GM21390 (cell line): ENCODE data around the gene DBF4B.
"Not testable (repeated sequence)": the region's sequence is repeated elsewhere in the genome, so short reads cannot be mapped to it uniquely, and the experiment has no call there.

Source experiments
- ATAC-seq: cut with Tn5 transposase; IDR thresholded peaks from one replicate; pipeline ENCODE4 v1.9.1; 2021; ENCODE audit not compliant: unreplicated experiment

DBF4B gene, protein sequence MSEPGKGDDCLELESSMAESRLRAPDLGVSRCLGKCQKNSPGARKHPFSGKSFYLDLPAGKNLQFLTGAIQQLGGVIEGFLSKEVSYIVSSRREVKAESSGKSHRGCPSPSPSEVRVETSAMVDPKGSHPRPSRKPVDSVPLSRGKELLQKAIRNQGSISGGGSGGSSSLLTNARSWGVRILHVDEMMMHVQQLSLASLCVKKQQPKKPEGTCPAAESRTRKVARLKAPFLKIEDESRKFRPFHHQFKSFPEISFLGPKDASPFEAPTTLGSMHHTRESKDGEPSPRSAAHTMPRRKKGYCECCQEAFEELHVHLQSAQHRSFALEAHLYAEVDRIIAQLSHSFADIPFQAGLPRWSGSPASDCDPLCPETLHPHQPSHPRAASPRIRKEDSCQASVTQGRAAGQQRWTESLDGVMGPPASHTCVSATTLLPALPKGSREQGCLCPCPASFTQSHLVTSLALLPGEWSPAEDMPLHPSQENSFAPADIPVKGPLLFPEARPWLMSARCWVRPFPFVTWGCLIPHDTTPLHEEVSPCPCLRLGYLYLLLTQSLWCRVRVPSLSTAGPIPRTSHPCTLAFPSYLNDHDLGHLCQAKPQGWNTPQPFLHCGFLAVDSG

DNA sequence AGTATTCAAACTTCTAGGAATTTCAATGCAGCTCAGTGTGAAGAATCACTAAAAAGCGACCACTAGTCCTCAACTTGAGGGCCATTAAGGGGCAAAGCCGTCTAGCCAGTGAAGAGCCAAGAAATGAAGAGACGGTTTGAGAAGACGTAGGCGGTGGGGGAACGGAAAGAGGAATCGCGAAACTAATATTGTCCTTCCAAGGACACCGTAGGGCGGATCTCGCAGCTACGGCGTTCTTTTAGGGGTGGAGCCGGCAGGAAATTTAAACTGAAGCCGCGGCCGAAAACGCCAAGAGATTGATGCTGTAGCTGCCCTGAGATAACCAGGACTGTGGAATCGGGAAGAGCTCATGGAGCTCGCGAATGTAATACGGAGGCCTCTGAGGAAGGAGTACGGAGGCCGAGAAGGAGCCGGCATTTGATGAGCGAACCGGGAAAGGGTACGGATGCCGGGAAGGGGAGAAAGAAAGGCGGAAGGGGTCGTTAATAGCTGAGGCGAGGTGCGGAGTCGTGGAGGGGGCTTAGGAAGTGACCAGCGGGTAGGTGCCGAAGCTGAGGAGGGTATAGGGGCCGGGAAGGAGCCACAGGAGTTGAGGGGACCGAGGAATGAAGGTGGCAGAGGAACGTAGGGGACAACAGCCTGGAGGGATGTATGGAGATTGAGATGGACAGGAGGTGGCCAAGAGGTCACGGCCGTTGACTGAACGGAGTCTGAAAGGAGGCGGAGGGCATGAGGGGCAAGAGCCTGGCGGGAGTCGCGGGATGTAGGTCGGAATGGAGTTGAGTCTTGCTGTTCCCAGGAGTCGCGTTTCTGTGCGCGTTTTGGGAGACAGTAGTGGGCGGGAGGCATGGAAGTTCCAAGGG, at the start of gene DBF4B:
DBF4B (plus strand) TSS at position 265 of the 863 bp plus-strand sequence; CDS start at position 421, 156 bp downstream.
- ATAC-seq = no peak

DNA sequence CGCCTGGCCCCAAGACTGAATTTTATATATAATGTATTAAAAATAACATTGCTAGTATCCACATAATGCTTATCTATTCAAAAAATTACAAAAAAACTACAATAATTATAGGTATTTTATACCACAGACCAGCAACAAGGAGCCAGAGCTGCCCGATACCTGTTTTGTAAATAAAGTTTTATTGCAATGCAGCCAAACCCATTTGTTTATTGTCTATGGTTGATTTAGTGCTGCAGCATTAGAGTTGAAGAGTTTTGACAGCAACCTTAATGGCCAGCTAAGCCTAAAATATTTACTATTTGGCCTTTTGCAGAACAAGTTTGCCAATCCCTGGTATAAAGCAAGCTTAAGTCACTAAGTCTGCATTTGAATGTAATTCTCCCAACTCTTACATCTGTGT, 46.6 kb upstream of the DBF4B start:
- ATAC-seq = no peak

DNA sequence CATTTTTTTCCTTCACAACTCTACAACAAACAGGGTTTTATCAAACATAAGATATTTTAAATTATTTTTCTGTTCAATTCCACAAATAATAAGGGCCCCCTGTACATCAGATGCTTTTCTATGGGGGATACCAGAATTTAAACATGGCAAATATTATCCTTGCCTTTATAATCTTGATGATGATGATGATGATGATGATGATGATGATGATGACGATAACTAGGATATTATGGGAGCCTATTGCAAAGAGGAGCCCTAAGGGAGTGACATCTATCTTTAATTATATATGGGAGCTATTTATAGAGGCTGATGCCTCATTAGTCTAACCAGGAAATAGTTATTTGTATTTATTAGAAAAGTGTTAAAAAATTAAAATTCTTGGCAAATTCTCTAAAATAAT, 45.4 kb upstream of the DBF4B start:
- no peak for ATAC-seq

DNA sequence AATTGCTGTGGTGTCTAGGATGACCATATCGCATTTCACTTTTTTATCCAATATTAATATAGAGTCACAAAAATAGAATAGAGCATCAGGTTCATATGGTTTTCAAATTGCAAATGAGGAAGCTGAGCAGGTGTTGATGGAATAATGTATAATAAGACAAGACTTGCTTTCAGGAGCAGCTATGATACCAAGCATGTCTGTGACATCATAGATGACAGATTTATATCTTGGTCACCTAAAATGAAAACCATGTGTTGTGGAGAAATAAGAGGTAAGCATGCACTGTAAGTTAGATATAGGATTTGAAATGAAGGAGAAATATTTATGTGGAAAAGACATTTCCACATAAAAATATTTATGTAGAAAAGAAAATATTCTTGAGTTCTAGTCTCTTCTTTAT, 43.6 kb upstream of the DBF4B start:
- no peak for ATAC-seq

DNA sequence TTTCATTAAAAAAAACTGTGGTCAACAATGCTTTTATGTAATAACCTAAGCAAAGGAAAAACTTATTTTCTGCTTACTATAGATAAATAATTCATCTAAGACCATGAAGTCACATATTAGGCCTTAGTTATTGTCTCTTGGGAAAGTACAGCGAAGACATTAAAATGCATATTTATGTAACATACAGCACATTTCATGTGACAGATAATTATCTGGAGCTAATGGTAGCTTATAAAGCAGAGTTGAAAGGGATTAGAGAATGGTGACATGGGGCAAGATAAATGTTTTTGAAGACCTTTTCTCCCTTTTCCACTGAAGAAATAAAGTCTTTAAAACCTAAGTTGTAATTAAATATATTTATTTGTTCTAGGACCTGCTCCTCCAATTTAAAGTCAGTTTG, 42.5 kb upstream of the DBF4B start:
- no peak for ATAC-seq

DNA sequence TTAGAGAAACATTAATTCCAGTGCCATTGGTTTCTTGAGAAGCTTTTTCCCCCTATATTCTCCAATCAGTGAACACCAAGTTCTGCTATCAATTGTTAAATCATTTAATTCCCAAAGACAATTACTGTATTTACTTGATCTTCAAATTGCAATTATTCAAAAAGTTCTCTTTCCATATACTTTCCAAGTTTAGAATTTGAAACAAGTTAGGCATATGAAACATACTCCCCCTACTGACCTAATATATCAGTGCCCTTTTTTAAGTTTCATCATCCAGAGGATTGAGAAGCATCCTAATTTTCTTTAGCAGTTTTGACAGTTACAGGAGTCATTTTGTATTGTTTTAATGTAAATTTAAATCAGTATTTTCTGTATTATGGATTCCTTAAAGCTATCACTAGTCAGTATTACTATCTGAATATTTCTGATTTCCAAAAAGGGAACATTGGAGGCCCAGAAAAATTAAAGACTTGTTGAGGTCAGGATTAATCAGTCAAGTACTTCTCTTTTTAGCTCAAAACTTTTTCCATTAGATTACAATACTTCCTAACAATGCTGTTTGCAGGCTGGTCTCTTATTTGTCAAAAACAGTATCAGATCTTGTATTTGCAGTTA, 35.9 kb upstream of the DBF4B start:
- no peak for ATAC-seq

DNA sequence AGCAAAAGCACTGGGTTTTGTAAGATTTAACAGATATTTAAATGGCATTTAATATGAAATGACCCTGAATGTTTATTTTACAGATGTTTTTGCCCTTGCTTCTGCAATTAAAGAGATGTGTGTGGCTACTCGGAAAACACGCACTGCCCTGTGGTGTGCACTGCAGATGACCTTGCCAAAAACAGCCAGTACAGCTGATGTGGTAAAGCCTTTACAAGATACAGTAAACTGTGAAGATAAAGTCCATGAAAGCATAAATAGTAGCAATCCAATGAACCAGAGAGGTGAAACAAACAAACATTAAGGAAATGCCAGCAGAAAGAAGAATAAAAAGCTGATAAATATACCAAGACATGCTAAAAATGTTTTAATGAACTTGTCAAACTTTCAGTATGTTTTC, 34.6 kb upstream of the DBF4B start:
- no peak for ATAC-seq

DNA sequence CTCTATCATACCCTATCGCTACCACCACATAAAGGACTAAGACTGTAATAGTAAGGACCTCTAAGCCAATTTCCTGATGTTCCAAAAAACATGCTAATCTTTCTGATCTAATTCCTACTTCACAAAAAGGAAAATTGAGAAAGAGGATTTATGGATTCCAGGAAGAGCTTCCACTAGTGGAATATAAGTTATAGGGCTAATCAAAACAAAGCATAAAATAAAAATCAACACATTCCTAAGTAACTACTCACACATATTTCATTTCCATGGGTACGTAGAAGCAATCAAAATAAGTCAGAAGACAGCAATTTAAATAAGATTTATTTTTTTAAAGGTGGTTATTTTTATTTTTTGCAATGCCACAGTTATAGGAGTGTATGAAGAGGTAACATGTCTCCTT, 31.3 kb upstream of the DBF4B start:
- ATAC-seq = no peak

DNA sequence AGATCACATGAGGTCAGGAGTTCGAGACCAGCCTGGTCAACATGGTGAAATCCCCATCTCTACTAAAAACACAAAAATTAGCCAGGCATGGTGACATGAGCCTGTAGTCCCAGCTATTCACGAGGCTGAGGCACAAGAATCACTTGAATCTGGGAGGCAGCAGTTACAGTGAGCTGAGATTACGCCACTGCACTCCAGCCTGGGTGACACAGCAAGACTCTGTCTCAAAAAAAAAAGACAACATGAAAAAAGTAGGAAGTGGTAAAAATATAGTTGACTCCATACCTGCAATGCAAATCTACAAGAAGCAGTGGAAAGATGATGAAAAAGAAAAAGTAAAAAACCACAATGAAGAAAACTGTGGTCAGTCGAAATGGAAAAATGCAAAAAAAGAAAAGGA, 25.2 kb upstream of the DBF4B start:
- ATAC-seq = not testable (repeated sequence)

DNA sequence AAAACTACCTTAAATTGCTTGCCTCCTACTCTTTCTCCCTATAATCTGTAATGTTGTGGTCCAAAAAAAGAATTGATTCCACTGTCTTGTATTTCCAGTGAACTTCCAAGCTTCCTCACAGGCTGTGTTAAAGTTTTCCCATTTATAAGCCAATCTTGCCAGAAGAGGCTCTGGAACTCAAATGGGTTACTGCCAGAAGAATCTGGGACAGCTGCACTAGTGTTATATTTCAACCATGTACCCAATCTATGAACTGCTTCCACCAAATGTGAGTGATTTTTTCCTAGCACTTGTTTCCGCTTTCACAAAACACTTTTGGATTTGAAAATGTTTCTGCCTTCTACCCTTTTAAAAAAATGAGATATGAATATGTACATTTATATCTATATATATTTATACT, 20.7 kb upstream of the DBF4B start:
- no peak for ATAC-seq

DNA sequence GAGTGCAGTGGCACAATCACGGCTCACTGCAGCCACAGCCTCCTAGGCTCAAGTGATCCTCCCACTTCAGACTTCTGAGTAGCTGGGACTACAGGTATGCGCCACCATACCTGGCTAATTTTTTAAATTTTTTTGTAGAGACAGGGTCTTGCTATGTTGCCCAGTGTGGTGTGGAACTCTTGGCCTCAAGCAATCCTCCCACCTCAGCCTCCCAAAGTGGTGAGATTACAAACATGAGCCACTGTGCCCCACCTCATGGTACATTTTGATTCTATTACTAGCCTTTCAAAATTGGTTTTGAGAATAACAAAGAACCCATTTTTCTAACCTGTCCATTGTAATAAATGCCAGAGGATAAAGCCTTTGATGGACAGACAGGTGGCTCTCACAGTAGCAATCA, 20.3 kb upstream of the DBF4B start:
- ATAC-seq = no peak

DNA sequence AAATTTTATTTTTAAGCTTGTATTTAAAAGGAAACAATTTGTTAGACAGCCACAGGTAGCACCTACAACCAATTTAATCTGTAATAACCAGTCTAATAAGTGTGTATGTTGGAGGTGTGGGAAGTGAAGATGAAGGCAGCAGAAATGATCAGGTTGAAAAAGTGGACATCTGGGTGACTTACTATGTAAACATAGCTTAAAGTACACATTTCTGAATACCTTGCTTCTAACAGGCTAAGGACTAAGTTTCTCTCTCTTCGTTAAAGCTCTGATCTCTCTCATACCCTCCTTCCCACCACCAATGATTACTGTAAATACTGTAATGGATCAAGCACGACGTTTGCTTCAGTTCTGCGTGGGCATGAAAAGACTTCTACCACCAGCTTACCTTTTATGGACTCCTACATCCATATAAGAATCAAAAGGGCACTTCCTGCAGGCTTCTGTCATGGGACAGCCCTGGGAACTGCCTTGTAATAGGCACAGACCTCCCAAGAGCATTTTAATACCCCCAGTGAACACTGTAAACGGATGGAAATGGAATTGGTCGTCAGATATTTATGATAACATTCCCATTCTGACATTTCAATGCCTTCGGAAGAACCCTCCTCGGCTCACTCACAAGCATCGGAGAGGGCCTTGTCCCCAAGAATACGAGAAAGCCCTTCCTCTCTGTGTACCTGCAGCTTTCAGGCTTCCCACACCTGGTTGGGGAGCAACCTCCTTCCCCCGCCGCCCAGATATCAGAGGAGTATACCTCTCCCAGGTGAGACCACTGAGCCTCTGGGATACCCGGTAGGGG, 19.6 kb upstream of the DBF4B start:
- no peak for ATAC-seq

DNA sequence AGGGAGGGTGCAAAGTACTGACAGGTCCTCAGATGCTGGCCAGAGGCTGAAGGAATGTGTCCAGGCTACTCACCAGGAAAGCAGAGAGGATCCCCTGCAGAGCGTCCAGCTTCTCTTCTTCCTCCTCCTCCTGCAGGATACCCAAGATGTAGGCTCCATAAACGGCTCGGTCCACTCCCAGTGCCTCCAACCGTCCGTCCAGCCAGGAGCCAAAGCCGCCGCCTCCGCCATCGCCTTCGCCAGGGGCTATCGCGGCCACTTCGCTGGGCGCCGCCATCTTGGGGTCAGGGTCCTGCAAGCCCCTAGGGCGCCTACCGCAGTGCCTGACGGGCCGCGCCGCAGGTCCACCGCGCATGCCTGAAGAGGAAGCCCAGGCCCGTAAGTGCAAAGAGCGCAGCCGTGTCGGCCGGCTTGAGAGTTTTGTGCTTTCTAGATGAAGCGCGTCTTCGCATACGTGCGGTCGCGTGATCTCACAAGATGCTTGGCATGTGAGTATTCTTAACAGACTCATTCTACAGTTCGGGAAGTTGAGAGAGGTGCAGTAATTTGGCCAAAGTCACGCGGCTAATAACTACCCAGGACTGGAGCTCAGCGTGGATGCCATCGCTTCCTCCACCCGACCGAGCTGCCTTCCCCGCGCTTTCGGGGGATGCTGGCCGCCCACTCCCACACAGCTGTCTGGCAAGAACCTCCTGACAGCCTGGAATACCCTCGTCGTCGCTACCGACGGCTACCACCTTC, 18.8 kb upstream of the DBF4B start, which contains the start of gene CCDC43:
CCDC43 (minus strand) TSS at position 300 of the 741 bp plus-strand sequence; CDS start at position 277, 23 bp downstream.
- peak; percentile 82 for ATAC-seq

DNA sequence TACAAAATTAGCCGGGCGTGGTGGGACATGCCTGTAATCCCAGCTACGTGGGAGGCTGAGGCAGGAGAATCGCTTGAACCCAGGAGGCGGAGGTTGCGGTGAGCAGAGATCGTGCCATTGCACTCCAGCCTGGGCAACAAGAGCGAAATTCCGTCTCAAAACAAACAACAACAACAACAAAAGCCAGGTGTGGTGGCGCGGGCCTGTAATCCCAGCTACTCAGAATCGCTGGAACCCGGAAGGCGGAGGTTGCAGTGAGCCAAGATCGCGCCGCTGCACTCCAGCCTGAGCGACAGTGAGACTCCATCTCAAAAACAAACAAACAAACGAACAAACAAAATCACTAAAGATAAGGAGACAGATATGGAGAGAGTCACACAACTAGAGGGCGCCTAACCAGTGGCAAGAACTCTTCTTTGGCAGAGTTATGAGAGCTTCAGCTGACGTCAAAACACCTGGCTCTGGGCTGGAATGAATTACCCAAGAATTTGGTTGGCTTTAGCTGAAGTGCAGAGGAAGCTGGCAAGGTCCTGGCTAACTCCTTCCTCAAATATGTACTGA, 17.6 kb upstream of the DBF4B start:
- ATAC-seq = not testable (repeated sequence)

DNA sequence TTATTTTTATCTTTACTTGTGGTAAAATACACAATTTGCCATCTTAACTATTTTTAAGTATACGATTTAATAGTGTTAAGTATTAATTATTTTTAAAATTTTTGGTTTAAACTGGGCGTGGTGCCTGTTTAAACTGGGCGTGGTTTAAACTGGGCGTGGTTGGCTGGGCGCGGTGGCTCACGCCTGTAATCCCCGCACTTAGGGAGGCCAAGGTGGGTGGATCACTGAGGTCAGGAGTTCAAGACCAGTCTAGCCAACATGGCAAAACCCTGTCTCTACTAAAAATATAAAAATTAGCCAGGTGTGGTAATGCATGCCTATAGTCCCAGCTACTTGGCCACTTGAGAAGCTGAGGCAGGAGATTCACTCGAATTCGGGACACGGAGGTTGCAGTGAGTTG, 14.9 kb upstream of the DBF4B start:
- no peak for ATAC-seq

DNA sequence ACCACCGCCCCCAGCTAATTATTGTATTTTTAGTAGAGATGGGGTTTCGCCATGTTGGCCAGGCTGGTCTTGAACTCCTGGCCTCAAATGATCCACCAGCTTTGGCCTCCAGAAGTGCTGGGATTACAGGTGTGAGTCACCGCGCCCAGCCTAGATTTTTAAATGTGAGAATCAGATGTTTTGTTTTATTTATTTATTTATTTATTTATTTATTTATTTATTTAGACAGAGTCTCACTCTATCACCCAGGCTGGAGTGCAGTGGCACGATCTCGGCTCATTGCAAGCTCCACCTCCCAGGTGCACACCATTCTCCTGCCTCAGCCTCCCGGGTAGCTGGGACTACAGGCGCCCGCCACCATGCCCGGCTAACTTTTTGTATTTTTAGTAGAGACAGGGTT, 8.2 kb upstream of the DBF4B start:
- ATAC-seq = not testable (repeated sequence)

DNA sequence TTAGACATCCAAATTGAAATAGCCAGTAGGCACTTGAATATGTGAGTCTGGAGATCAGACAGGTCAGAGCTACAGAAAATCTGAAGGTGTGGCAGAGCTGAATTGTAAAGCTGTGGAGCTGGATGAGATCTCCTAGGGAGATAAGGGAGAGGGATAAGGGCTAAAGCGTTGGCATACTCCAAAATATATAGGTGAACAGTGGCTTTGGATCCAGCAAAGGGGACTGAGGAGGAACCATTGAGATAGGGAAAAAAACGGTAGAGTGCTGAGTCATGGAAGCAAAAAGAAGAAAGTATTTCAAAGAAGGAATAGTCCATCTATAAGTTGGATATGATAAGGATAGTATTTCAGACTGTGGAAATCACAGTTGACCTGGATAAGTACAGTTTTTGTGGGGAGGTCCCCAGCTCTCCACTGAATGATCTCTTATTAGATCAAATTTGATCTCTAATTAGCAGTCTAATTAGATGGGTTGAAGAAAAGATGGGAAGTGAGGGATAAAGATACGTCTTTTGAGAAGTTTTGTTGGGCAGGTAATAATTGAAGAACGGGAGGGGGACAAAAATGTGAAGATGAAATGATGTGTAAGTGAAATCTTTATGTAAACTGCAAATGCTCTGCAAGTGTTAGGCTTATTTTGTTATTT, 587 bp upstream of the DBF4B start:
- no peak for ATAC-seq

DNA sequence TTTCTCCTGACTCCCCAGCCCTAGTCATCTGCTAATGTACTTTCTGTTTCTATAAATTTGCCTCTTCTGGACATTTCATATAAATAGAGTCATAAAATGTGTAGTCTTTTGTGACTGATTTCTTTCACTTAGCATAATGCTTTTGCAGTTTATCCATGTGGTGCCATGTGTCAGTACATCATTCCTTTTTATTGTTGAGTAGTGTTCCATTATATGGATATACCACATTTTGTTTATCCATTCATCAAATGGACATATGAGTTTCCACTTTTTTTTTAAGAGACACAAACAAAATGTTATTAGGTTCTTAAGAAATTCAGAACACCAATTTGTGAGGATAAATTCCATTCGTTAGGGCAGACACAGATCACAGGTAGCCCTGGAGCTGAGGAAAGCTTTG, 11.0 kb downstream of the DBF4B start:
- ATAC-seq = no peak

DNA sequence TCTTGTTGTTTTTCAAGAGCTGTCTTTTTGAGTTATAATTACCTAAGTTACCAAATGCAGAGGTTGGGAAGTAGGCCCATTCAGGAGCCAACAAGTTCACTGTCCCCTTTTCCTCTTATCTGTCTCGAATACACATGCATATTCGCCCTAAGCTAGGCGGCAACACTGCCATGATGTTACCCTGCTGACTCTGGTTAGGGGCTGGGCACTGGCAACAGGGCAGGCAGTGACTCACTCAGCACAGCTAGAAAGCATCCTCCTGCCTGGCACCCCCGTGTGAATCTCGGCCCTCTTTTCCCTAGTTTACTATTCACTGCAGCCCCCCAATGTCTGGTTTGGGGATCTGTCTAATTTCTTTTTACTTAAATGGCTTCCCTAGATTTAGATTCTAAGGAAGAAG, 13.8 kb downstream of the DBF4B start:
- no peak for ATAC-seq
